Type B pancreatic cell (in vitro differentiated cells): Measurements from ENCODE around the gene SPATA2L. TPM values are rescaled to one million over a fixed set of nuclear protein-coding genes. Genes with fewer than 3 reads are reported as not detected.
"Not testable (repeated sequence)": the region's sequence is repeated elsewhere in the genome, so short reads cannot be mapped to it uniquely, and the experiment has no call there.

Experiments used
- DNase-seq: peaks from one replicate; pipeline ENCODE4 v3.0.0; 2021; ENCODE audit warnings: mixed read lengths; ENCODE audit not compliant: unreplicated experiment; ENCODE audit errors: extremely low spot score
- H3K27ac Mint-ChIP-seq: 2 replicates; pipeline ENCODE4 v1.8.0; 2021; ENCODE audit warnings: mild to moderate bottlenecking, mixed read lengths
- H3K27me3 Mint-ChIP-seq: 2 replicates; pipeline ENCODE4 v1.8.0; 2021; ENCODE audit warnings: mixed read lengths
- H3K36me3 Mint-ChIP-seq: 2 replicates; pipeline ENCODE4 v1.8.0; 2021; ENCODE audit warnings: mixed read lengths
- H3K4me1 Mint-ChIP-seq: one replicate; pipeline ENCODE4 v1.8.0; 2021; ENCODE audit warnings: mixed read lengths; ENCODE audit not compliant: unreplicated experiment
- H3K4me3 Mint-ChIP-seq: 2 replicates; pipeline ENCODE4 v1.8.0; 2021; ENCODE audit warnings: mild to moderate bottlenecking, mixed read lengths
- H3K9me3 Mint-ChIP-seq: 2 replicates; pipeline ENCODE4 v1.8.0; 2021; ENCODE audit warnings: mixed read lengths
- CTCF ChIP-seq: fragments of 200-600 bp; sonication (generic); conservative IDR thresholded peaks from 2 replicates; pipeline ENCODE4 v1.5.0; 2021; ENCODE audit warnings: antibody characterized with exemption, mild to moderate bottlenecking
- total RNA-seq: library from RNA; stranded (reverse); gene quantifications from 2 replicates; pipeline ENCODE4 v1.2.1, GENCODE V29; 2021; ENCODE audit warnings: low replicate concordance

The SPATA2L gene
- total RNA-seq, 1 donor from 2014 or later = 12.6 TPM

- H3K9me3 Mint-ChIP-seq = no peaks in the 10 kb centered on the region
- no peak for TF ChIP-seq CTCF
Measured at GRCh38 chr16:89670496-89671431, 30.7 kb downstream of the SPATA2L start.

GRCh38 chr16:89669755-89670154 is 31.8 kb downstream of the SPATA2L start:
- H3K27ac Mint-ChIP-seq = no peak overlapping the region
- H3K4me1 Mint-ChIP-seq = no peaks in the 10 kb centered on the region
- no peaks in the 10 kb centered on the region for H3K27me3 Mint-ChIP-seq
- TF ChIP-seq CTCF = no peak
- no peak for DNase-seq
- peaks cover 12% of the 10 kb centered on the region for H3K36me3 Mint-ChIP-seq
- H3K9me3 Mint-ChIP-seq = no peaks in the 10 kb centered on the region
- no peak overlapping the region for H3K4me3 Mint-ChIP-seq

More at GRCh38 chr16:89670496-89671431, 30.7 kb downstream of the SPATA2L start:
- Mint-ChIP-seq H3K27me3 (no peaks in the 10 kb centered on the region), H3K4me1 (no peaks in the 10 kb centered on the region), H3K36me3 (peaks cover 14% of the 10 kb centered on the region), H3K27ac (no peak overlapping the region), H3K4me3 (no peak overlapping the region)
- no peak for DNase-seq

- Mint-ChIP-seq H3K27me3 (no peaks in the 10 kb centered on the region), H3K36me3 (peaks cover 16% of the 10 kb centered on the region), H3K4me3 (no peak overlapping the region), H3K27ac (no peak overlapping the region), H3K9me3 (no peaks in the 10 kb centered on the region), H3K4me1 (no peaks in the 10 kb centered on the region)
- no peak for DNase-seq
- TF ChIP-seq CTCF = no peak
Measured at GRCh38 chr16:89668790-89669158, 32.7 kb downstream of the SPATA2L start.

GRCh38 chr16:89667633-89668032 is 33.9 kb downstream of the SPATA2L start:
- no peak for DNase-seq
- H3K9me3 Mint-ChIP-seq = no peaks in the 10 kb centered on the region
- no peak for TF ChIP-seq CTCF
- no peaks in the 10 kb centered on the region for H3K4me1 Mint-ChIP-seq
- peaks cover 23% of the 10 kb centered on the region for H3K36me3 Mint-ChIP-seq
- no peak overlapping the region for H3K27ac Mint-ChIP-seq
- no peaks in the 10 kb centered on the region for H3K27me3 Mint-ChIP-seq
- H3K4me3 Mint-ChIP-seq = no peak overlapping the region

- TF ChIP-seq CTCF = peak; percentile 53
Measured at GRCh38 chr16:89667000-89667399, 34.5 kb downstream of the SPATA2L start.

GRCh38 chr16:89664238-89664637 is 37.3 kb downstream of the SPATA2L start:
- H3K36me3 Mint-ChIP-seq = peaks cover 36% of the 10 kb centered on the region
- H3K27ac Mint-ChIP-seq, H3K4me3 Mint-ChIP-seq, DNase-seq, H3K27me3 Mint-ChIP-seq, H3K4me1 Mint-ChIP-seq, H3K9me3 Mint-ChIP-seq: not testable (repeated sequence)

More at GRCh38 chr16:89667000-89667399, 34.5 kb downstream of the SPATA2L start:
- not testable (repeated sequence) for H3K4me3 Mint-ChIP-seq, H3K9me3 Mint-ChIP-seq, DNase-seq, H3K27me3 Mint-ChIP-seq, H3K27ac Mint-ChIP-seq, H3K4me1 Mint-ChIP-seq
- peaks cover 23% of the 10 kb centered on the region for H3K36me3 Mint-ChIP-seq
